ENCODE measurements around the gene ABLIM3. TPM values are rescaled to one million over a fixed set of nuclear protein-coding genes. Genes with fewer than 3 reads are reported as not detected.

Gene ABLIM3
- total and polyA plus RNA-seq, 9 of the 15 experiments (the other 6 are each of a cell fraction or from before 2014, with no cell fraction given) = 0.03 to 0.38 (median 0.11) TPM

- no peak for TF ChIP-seq HSF4 (CRISPR knock-in tag; IDR thresholded peaks at IDR 0.05; ENCODE audit: borderline replicate concordance)
- TF ChIP-seq, protein P1, sequence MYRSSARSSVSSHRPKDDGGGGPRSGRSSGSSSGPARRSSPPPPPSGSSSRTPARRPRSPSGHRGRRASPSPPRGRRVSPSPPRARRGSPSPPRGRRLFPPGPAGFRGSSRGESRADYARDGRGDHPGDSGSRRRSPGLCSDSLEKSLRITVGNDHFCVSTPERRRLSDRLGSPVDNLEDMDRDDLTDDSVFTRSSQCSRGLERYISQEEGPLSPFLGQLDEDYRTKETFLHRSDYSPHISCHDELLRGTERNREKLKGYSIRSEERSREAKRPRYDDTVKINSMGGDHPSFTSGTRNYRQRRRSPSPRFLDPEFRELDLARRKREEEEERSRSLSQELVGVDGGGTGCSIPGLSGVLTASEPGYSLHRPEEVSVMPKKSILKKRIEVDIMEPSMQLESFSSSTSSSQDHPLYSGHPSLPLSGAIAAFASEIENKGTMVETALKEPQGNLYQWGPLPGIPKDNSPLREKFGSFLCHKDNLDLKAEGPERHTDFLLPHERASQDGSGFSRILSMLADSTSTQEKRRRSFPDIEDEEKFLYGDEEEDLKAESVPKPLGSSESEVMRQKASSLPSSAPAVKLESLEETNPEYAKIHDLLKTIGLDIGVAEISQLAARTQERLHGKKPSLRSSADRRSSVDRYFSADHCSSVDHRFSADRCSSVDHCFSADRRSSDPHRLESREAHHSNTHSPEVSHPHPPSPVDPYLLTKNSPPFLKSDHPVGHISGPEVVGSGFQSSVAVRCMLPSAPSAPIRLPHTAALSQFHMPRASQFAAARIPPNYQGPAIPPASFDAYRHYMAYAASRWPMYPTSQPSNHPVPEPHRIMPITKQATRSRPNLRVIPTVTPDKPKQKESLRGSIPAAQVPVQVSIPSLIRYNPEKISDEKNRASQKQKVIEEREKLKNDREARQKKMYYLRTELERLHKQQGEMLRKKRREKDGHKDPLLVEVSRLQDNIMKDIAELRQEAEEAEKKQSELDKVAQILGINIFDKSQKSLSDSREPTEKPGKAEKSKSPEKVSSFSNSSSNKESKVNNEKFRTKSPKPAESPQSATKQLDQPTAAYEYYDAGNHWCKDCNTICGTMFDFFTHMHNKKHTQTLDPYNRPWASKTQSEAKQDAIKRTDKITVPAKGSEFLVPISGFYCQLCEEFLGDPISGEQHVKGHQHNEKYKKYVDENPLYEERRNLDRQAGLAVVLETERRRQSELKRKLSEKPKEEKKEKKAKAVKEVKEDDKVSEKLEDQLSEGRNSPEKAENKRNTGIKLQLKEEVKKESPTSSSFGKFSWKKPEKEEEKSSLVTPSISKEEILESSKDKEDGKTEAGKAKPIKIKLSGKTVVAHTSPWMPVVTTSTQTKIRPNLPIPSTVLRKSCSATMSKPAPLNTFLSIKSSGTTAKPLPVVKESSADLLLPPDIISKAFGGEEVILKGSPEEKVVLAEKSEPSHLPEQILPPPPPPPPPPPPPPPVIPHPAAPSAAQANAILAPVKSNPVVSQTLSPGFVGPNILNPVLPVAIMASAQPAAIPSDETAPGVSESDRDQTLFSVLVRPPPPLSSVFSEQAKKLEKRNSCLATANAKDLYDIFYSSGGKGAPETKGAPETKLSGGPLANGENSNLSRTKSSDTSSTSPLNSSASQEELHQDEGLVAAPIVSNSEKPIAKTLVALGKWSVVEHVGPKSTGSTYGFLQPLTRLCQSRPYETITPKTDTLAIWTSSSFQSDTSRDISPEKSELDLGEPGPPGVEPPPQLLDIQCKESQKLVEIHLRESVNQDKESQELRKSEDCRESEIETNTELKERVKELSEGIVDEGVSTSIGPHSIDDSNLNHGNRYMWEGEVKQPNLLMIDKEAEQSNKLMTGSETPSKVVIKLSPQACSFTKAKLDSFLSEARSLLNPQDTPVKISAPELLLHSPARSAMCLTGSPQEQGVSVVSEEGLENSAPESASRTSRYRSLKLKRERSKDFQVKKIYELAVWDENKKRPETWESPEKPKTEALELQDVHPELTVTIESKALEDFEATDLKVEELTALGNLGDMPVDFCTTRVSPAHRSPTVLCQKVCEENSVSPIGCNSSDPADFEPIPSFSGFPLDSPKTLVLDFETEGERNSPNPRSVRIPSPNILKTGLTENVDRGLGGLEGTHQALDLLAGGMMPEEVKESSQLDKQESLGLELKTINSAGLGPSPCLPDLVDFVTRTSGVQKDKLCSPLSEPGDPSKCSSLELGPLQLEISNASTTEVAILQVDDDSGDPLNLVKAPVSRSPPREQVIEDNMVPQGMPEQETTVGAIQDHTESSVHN (IDR thresholded peaks at IDR 0.05; ENCODE audit: borderline replicate concordance in 1 of 2, low read depth in 1 of 2) = no peak
- peak; percentile 81 for TF ChIP-seq GABPA (tag; conservative IDR thresholded peaks at IDR 0.05; ENCODE audit: low read depth)
- peak; percentile 81 for TF ChIP-seq L3MBTL2 (IDR thresholded peaks at IDR 0.05)
- no peak for TF ChIP-seq USF2 (CRISPR knock-in tag; IDR thresholded peaks at IDR 0.05)
- TF ChIP-seq ZNF79 (CRISPR knock-in tag; IDR thresholded peaks at IDR 0.05; ENCODE audit: low read depth) = no peak
- TF ChIP-seq YBX1 (IDR thresholded peaks at IDR 0.05) = no peak
- TF ChIP-seq HNRNPH1 (optimal IDR thresholded peaks at IDR 0.05; ENCODE audit: low read depth, low read length) = no peak
- no peak for TF ChIP-seq MTF1 (CRISPR knock-in tag; IDR thresholded peaks at IDR 0.05; ENCODE audit: borderline replicate concordance)
- 0 out of 2 replicates have a peak, but pooled peaks have one; percentile 19 for TF ChIP-seq ZNF766 (CRISPR knock-in tag; conservative IDR thresholded peaks at IDR 0.05)
- TF ChIP-seq BHLHE40 (IDR thresholded peaks at IDR 0.05; ENCODE audit: low read length) = 0 out of 2 replicates have a peak, but pooled peaks have one; percentile 36
- TF ChIP-seq ZNF197 (CRISPR knock-in tag; IDR thresholded peaks at IDR 0.05; ENCODE audit: low read depth) = no peak
- no peak for TF ChIP-seq XRCC3 (IDR thresholded peaks at IDR 0.05)
- no peak for TF ChIP-seq MYNN (IDR thresholded peaks at IDR 0.05)
- TF ChIP-seq MYNN (CRISPR knock-in tag; IDR thresholded peaks at IDR 0.05) = no peak
Observed at GRCh38 chr5:149240354-149240998, 99.2 kb downstream of the ABLIM3 start (continued).

All from K562 (cell line).